Non-pigmented ciliary epithelial cell (primary cell): Measurements from ENCODE around the gene C10orf90.
"Not testable (repeated sequence)": the region's sequence is repeated elsewhere in the genome, so short reads cannot be mapped to it uniquely, and the experiment has no call there.

Experiments
- DNase-seq: peaks from one replicate; pipeline ENCODE4 v3.0.0-alpha.2; 2010; ENCODE audit warnings: low read depth

Gene C10orf90

GRCh38 chr10:126581648-126582046, 88.8 kb downstream of the C10orf90 start:
- DNase-seq, result no peak

DNA sequence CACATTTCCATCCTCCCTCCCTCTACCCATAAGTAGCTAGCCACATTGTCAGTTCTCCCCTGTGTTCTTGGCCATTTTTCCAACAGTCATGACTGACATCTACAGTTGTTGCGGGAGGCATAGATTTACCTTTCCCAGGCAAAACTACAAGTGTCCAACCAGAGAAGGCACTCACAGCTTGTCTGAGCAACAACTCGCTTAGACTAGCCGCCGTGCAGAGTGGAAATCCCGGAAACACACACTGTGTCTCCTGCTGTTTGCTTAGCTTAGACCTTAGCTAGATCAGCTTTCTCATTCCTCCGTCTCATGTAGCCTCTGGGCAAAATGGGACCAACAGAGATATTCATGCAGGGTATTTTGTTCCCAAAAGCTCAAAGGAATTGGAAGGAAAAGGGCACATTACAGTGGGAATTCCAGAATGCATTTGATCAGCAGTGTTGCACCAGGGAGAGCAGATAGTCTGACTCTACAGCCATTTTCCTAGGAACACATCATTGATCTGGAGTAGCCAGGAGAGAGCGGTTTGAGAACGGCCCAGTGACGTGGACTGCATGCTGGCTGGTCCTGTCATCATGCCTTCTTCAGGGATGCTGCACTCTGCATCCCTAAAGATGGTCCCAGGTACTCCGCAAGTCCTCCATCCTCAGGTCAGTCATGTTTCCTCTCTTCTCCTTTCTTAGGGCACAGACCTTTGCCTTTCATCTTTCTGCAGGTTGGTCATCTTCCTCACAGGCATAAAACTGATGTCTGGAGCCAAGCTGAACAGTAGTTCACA, 89.4 kb downstream of the C10orf90 start:
- DNase-seq, result no peak

DNA sequence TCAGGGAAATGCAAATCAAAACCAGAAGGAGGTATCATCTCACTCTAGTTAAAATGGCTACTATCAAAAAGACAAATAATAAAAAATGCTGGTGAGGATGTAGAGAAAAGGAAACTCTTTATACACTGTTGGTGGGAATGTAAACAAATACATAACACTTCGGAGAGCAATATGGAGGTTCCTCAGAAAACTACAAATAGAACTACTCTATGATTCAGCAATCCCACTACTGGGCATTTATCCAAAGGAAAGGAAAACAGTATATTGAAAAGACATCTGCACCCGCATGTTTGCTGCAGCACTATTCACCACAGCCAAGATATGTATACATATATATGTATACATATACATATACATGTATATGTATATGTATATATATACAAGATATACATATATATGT, 94.2 kb downstream of the C10orf90 start:
- DNase-seq, result peak; percentile 47

DNA sequence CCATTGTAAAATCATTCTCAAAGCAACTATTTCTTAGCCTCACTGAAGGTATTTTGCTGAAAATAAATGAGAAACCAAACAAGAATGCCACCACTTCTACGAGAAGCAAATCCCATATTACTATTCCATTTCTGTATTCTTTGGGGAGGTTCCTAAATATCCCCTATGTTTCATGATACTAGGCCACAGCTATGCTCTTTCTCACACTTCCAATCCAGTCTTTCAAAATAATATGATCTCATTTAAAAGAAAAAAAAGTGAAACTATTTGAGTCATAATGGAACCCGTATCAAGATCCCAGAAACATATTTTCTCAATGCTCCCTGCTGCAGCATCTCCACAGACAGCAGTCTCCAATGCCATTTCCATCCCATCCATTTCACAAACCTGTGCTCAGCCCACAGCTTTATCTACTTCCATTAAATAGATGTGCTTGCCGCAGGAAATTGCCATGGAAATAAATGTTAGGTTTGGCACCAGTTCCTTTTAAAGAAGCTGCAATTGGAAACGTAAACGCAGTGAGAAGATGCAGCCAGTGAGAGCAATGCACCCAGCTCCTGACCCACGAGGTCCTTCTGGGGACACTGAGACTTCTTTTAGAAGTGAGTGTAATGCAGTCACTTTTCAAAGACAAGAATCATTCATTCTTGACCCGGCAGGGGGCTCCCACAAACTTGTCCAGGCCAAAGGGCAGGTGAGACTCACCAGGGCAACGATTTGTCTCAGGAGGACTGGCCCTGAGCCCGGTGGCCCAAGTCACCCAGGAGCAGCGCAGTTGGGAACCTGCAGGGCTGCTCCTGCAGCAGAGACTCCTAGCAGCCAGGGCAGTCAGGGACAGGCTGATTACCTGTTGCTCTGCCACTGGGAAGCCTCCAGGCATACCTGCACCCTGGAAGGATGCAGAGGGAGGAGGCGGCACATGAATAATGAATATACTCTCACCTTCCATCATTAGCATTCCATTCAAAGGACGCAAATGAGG, 99.6 kb downstream of the C10orf90 start:
- no peak for DNase-seq

DNA sequence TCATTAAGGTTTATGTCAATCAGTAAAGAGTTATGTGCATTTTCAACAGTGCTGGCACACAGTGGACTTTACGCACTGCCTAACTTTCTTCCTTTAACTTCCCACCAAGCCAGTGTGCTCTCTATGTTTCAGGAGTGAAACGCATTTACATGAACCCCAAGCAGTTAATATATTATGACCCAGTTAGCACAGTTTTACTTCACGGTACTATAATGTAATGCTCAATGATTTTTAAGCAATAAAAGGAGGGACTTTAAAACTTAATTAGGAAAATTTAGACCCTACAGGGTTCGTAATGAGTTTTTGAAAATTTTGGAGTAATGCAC, 100.3 kb downstream of the C10orf90 start:
- no peak for DNase-seq

DNA sequence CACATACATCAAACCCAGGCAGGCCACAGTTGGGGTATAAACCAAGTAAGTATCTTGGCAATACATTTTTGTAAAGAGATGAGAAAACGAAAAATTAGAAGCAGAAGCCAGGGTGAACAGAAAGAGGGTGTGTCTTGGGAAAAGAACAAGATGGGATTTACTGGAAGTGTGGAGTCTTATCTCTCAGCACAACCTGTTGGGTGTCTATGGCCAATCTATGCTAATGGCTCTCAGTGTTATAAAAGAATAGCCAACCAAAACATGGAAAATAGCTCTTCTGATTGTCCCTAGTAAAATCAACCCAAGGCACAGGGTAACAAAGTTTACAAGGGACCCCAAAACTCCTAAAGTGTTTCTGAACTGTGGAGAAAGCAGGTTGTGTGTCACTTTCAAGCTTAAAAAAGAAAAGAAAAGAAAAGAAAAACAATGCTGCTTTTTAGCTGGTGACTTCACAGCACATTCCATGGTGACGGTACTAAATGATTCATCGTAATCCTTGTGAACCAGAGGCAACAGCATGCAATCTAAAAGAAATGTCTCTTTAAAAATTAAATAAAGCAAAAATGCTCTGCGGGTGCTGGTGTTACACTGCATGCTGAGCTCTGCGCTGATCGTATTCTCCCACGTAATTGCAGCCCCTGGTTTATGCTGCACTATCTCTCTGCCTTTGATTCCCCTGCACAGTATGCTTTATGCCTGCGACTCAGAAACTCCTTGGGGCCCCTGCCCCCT, 100.8 kb downstream of the C10orf90 start:
- peak; percentile 78 for DNase-seq

GRCh38 chr10:126568809-126569385, 101.6 kb downstream of the C10orf90 start:
- no peak for DNase-seq

DNA sequence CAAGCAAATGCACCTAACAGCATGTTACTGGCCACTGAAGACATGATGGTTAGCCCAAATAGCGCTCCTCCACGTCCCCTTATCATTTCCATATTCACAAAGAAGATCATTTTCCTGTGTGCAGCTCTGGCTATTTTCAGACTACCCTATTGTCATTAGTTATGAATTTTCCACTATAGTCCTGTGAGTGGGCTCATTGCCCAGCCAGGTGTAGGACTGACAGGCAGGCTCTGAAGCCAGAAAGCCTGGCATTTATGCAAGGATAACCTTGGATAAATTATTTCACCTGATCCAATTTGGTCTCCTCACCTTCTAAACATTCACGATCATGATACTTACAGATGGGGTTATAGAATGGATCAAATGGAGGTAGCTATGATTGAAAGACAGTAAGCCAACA, 104.6 kb downstream of the C10orf90 start:
- DNase-seq, result no peak

DNA sequence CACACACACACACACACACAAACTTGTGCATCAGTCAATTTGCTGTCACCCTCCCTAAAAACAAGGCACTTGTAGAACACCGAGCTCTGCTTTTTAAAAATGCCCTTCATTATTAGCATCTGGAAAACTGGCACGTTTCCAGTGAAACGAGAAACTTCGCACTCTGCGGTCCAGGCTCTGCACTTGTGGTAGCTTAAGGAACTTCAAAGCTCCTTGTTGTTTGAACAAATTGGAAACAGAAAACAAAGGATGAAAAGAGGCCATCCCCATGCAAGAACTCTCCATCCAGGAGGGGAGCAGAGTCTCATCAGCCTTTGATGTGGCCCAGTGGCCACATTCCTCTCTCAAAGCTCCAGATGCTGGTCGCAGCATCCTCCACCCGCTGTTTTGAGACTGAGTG, 105.1 kb downstream of the C10orf90 start:
- DNase-seq, result no peak

- DNase-seq, result no peak
Measured at GRCh38 chr10:126564326-126564888, 106.1 kb downstream of the C10orf90 start.

DNA sequence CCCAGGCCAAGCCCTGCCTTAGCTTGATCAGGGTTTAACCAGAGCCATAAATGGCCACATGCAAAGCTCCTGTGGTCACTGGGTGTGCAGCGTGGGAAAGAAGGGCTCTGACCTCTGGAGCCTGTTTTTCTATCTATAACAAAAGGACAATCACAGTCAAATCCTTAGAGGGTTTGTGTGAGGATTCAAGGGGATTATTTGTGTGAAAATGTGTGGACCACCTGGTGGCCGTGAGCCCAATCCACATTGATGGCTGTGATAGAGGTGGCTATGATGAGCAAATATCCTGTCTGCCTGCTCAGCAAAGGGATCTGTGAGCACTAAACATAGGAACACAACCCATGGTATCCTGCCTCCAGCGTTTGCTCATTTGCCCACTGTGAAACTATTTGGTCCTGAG, 107.1 kb downstream of the C10orf90 start:
- no peak for DNase-seq

GRCh38 chr10:126561921-126562680, 108.4 kb downstream of the C10orf90 start:
- DNase-seq, result no peak

DNA sequence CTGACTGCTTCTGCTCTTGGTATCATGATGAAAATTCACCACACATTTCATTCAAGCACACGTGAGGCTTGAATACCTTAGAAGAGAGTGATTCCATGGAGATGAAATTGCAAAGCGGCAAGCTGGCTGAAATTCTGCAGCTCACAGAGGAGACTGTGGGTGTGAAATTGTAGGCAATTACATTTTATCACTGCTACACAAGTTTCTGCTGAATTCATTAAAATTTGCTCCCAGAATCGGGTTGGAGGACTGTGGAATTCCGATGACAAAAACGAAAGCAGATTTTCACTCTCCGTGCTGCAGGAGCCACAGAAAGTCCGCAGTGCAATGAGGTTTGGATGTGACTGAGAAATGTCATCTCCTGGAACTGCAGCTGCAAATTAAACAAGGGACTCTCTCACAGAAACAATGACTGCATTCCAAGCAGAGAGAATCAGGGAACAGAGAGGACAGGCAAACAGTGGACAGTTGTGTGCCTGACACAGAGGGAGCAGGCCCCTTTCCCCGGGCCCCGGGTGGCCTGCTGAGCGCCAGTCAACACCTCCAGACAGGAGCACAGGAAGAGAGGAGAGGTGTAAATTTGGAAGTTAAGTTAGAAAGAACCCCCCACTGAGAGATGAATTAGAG, 109.1 kb downstream of the C10orf90 start:
- DNase-seq, result no peak

GRCh38 chr10:126558881-126559280, 111.6 kb downstream of the C10orf90 start:
- DNase-seq, result no peak

DNA sequence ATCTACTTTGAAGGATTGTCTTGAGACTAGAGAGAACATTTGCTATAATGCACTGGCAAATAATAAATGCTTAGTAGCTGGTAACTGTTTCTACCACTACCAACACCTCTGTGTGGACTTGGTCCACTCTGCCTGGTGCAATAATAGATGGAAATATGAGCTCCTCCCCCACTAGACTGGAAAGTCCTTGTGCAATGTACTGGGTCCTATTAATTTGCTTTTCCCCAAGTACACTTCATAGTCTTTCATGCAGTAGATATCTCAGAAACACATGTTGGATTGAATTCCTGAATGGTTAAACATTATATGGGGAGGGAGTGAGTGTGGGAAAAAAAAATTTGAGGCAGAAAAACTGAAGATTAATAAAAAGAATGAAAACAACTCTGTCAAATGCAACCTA, 119.3 kb downstream of the C10orf90 start:
- DNase-seq, result no peak

DNA sequence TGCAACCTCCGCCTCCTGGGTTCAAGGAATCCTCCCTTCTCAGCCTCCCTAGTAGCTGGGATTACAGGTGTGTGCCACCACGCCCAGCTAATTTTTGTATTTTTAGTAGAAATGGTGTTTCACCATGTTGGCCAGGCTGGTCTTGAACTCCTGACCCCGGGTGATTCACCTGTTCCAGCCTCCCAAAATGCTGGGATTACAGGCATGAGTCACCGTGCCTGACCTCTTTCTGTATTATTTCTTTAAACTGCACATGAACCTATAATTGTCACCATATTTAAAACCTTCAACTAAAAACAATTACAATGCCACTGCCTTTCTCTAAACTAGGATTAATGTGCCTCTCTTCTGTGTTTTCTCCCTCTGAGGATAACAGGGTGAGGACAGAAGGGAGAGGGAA, 119.9 kb downstream of the C10orf90 start:
- not testable (repeated sequence) for DNase-seq

DNA sequence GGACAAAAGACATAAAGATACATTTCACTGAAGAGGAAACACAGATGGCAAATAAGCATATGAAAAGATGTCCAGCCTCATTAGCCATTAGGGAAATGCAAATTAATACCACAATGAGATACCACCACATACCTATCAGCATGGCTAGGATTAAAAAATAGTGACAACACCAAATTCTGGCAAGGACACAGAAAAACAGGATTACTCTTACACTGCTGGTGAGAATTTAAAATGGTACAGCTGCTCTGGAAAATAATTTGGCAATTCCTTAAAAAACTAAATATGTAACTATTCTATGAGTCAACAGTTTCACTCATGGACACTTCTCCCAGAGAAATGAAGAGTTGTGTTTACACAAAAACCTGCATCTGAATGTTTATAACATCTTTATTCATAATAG, 121.1 kb downstream of the C10orf90 start:
- no peak for DNase-seq

DNA sequence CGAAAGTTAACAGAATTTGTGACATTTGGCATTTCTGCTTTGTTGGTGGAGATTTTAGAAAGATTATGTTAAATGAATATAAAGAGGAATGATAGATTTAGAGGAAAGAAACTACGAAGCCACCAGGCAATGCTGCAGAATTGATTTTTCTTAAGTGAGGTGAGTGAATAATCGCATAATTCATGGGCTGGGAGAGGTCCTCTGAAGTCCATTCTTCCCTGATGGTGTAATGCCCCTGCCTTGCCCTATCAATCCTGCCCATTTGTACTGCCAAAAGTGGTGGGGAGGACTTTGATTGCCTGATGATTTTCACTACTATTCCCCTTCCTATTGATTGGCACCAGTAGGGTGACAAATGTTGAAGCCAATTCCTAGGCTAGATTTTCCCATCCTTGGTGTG, 125.9 kb downstream of the C10orf90 start:
- DNase-seq, result no peak

GRCh38 chr10:126538439-126539135, 131.9 kb downstream of the C10orf90 start:
- no peak for DNase-seq

- no peak for DNase-seq
Measured at GRCh38 chr10:126536656-126537055, 133.8 kb downstream of the C10orf90 start.
